ENCODE measurements around the gene VEZT.

Gene VEZT

GRCh38 chr12:95217377-95218149, at the start of gene VEZT, which contains the start of gene FGD6:
Gene VEZT, plus strand, starts transcription at chr12:95217807. Its CDS starts 44 bp downstream, at chr12:95217851.
Gene FGD6, minus strand, starts transcription at chr12:95217467. Its CDS starts 227 bp downstream, at chr12:95217240.
- no peaks in the 10 kb centered on the region for H3K27me3 ChIP-seq (replicated peaks; ENCODE audit: control insufficient read depth, insufficient read depth, low read length)
- peak within 1 kb of the TSS; percentile 92 for H3K4me3 ChIP-seq (replicated peaks; ENCODE audit: low read depth, low read length)
- peak; percentile 97 for DNase-seq (ENCODE audit: extremely low read depth, insufficient read length)
- H3K36me3 ChIP-seq (ENCODE audit: control insufficient read depth, insufficient read depth, low read length): no peaks in the 10 kb centered on the region
- peak; percentile 70 for TF ChIP-seq CTCF (IDR thresholded peaks at IDR 0.05; ENCODE audit: insufficient read depth, low read length, poor library complexity, severe bottlenecking)

DNA sequence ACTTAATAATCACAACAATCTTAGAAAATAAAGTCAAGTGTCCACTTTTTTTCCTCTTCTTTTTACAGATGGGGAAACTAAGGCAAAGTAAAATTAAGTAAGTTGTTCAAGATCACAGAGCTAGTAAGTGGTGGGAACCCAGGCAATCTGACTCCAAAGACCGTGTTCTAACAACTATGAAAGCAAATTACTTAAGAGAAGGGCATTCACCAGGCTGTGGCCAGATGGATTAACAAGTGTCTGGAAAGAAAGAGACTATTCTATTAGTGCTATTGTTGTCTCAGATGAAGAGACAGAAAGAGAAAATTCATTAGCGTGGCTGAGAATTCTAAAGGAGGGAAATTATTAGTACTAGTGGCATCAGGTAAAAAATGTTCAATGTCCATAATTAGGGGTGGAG, 48.9 kb upstream of the VEZT start:
- no peaks in the 10 kb centered on the region for H3K27me3 ChIP-seq (replicated peaks; ENCODE audit: control insufficient read depth, insufficient read depth, low read length)
- H3K36me3 ChIP-seq (ENCODE audit: control insufficient read depth, insufficient read depth, low read length): no peaks in the 10 kb centered on the region
- DNase-seq (ENCODE audit: extremely low read depth, insufficient read length): no peak
- no peak for TF ChIP-seq CTCF (IDR thresholded peaks at IDR 0.05; ENCODE audit: insufficient read depth, low read length, poor library complexity, severe bottlenecking)
- no peak overlapping the region for H3K4me3 ChIP-seq (replicated peaks; ENCODE audit: low read depth, low read length)

GRCh38 chr12:95169368-95169767, 48.2 kb upstream of the VEZT start:
- DNase-seq (ENCODE audit: extremely low read depth, insufficient read length): no peak
- Histone ChIP-seq H3K36me3 (ENCODE audit: control insufficient read depth, insufficient read depth, low read length) (no peaks in the 10 kb centered on the region), H3K27me3 (replicated peaks; ENCODE audit: control insufficient read depth, insufficient read depth, low read length) (no peaks in the 10 kb centered on the region), H3K4me3 (replicated peaks; ENCODE audit: low read depth, low read length) (no peak overlapping the region)
- TF ChIP-seq CTCF (IDR thresholded peaks at IDR 0.05; ENCODE audit: insufficient read depth, low read length, poor library complexity, severe bottlenecking): no peak

DNA sequence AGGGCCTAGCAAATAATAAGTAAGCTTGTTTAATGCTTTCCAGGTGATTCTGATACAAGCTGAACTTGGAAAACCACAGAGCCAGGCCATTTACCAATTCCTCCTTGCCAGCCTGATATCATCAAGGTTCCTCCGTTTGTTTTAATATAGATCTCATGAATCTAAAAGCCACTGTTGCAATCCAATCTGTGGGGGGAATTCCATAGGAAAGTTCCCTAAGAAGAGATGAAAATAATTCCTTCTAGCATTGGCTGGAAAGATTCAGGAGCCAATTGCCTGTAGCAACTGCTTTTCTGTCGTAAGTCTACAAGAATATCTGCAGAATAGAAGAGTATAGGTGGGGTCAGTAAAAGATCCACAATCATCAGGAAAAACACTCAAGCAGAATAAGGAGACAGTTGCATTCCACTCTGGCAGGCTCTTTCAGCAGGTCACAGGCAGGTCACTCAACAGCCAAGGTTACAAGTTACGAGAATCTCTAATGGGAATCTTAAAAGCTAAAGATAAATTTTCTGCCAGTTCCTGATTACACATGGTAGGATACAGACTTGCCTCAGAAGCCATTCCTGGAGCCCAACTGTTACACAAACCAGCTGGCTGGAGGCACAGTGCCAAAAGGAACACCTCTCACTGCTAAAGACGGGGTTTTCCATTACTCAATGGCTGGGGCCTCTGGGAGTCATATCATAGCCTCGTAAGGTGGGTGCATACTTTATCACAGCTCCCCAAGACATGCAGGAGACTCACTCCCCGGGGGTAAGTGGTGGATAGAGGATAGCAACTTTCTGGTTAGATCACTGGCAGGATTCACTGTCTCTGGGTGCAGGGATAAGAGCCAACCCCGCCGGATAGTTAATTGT, 44.0 kb upstream of the VEZT start:
- Histone ChIP-seq H3K4me3 (replicated peaks; ENCODE audit: low read depth, low read length) (no peak overlapping the region), H3K36me3 (ENCODE audit: control insufficient read depth, insufficient read depth, low read length) (no peaks in the 10 kb centered on the region), H3K27me3 (replicated peaks; ENCODE audit: control insufficient read depth, insufficient read depth, low read length) (no peaks in the 10 kb centered on the region)
- TF ChIP-seq CTCF (IDR thresholded peaks at IDR 0.05; ENCODE audit: insufficient read depth, low read length, poor library complexity, severe bottlenecking): no peak
- no peak for DNase-seq (ENCODE audit: extremely low read depth, insufficient read length)

GRCh38 chr12:95177201-95177768, 40.3 kb upstream of the VEZT start:
- H3K36me3 ChIP-seq (ENCODE audit: control insufficient read depth, insufficient read depth, low read length): no peaks in the 10 kb centered on the region
- no peak overlapping the region for H3K4me3 ChIP-seq (replicated peaks; ENCODE audit: low read depth, low read length)
- no peak for TF ChIP-seq CTCF (IDR thresholded peaks at IDR 0.05; ENCODE audit: insufficient read depth, low read length, poor library complexity, severe bottlenecking)
- no peaks in the 10 kb centered on the region for H3K27me3 ChIP-seq (replicated peaks; ENCODE audit: control insufficient read depth, insufficient read depth, low read length)
- DNase-seq (ENCODE audit: extremely low read depth, insufficient read length): no peak

All from GM06990 (cell line).